Keratinocyte (primary cell): Measurements from ENCODE around the gene DUSP8. TPM values are rescaled to one million over a fixed set of nuclear protein-coding genes. Genes with fewer than 3 reads are reported as not detected.
A peak's percentile ranks its signal among the peaks of the same experiment; 100 is the strongest.
"Not testable (repeated sequence)": the region's sequence is repeated elsewhere in the genome, so short reads cannot be mapped to it uniquely, and the experiment has no call there.

Source experiments
- DNase-seq: peaks from one replicate; pipeline ENCODE4 v3.0.0-alpha.2; 2011; ENCODE audit warnings: low read depth, missing footprints, low spot score
- FAIRE-seq: peaks from 2 replicates; lab custom pipeline; 2011; peaks lifted over from hg19 to GRCh38; lab: Jason Lieb, UNC
- H2AFZ ChIP-seq: 2 replicates; pipeline ENCODE4 v1.6.0; 2012; ENCODE audit warnings: low read length, control low read depth, inconsistent platforms; ENCODE audit not compliant: control insufficient read depth
- H3K27ac ChIP-seq: 2 replicates; pipeline ENCODE4 v1.5.1; 2011; ENCODE audit warnings: low read length; ENCODE audit not compliant: control insufficient read depth, insufficient read depth
- H3K27me3 ChIP-seq: 3 replicates; pipeline ENCODE4 v1.6.0; 2011; ENCODE audit warnings: low read length; ENCODE audit not compliant: control insufficient read depth, insufficient read depth; ENCODE audit errors: extremely low read depth
- H3K36me3 ChIP-seq, 2 experiments: 2 replicates in 1 of 2; 3 replicates in 1 of 2; pipeline ENCODE4 v1.5.1; 2011; ENCODE audit warnings: low read length in 2 of 2, mild to moderate bottlenecking in 1 of 2; ENCODE audit not compliant: control insufficient read depth in 2 of 2, insufficient read depth in 2 of 2; ENCODE audit errors: extremely low read depth in 1 of 2
- H3K4me1 ChIP-seq: 3 replicates; pipeline ENCODE4 v1.5.1; 2011; ENCODE audit warnings: low read length; ENCODE audit not compliant: control insufficient read depth, insufficient read depth; ENCODE audit errors: extremely low read depth
- H3K4me2 ChIP-seq: 3 replicates; pipeline ENCODE4 v1.6.0; 2011; ENCODE audit warnings: low read depth, low read length; ENCODE audit not compliant: control insufficient read depth, insufficient read depth; ENCODE audit errors: extremely low read depth
- H3K4me3 ChIP-seq, 3 experiments: fragments of 200-600 bp in 1 of 3; sonication (generic) in 1 of 3; 2 replicates in 2 of 3; 3 replicates in 1 of 3; pipeline ENCODE4 v1.5.1; 2011 to 2016; ENCODE audit warnings: low read length in 3 of 3, mild to moderate bottlenecking in 3 of 3, control low read depth in 2 of 3, inconsistent platforms in 1 of 3, low read depth in 1 of 3, mixed read lengths in 1 of 3, mixed run types in 1 of 3, moderate library complexity in 1 of 3; ENCODE audit not compliant: control insufficient read depth in 2 of 3, insufficient read depth in 2 of 3; ENCODE audit errors: extremely low read depth in 1 of 3
- H3K79me2 ChIP-seq: 2 replicates; pipeline ENCODE4 v1.6.0; 2012; ENCODE audit warnings: low read length; ENCODE audit not compliant: control insufficient read depth, insufficient read depth
- H3K9ac ChIP-seq: 3 replicates; pipeline ENCODE4 v1.6.0; 2011; ENCODE audit warnings: low read length; ENCODE audit not compliant: control insufficient read depth, insufficient read depth; ENCODE audit errors: extremely low read depth
- H3K9me1 ChIP-seq: 3 replicates; pipeline ENCODE4 v1.6.0; 2011; ENCODE audit warnings: low read length; ENCODE audit not compliant: control insufficient read depth, insufficient read depth; ENCODE audit errors: extremely low read depth
- H3K9me3 ChIP-seq: 2 replicates; pipeline ENCODE4 v1.5.1; 2012; ENCODE audit warnings: low read depth, low read length; ENCODE audit not compliant: control insufficient read depth
- H4K20me1 ChIP-seq: 3 replicates; pipeline ENCODE4 v1.6.0; 2011; ENCODE audit warnings: low read length; ENCODE audit not compliant: control insufficient read depth, insufficient read depth; ENCODE audit errors: extremely low read depth
- EZH2 ChIP-seq: IDR thresholded peaks from one replicate; pipeline ENCODE4 v1.6.1; 2012; ENCODE audit warnings: inconsistent platforms, mild to moderate bottlenecking, low read length, moderate library complexity
- dilution Hi-C: fragments of 300-500 bp; cut with MboI; formaldehyde crosslinking; loops from one replicate; pipeline ENCODE4 v1.7.0; 2020; ENCODE audit warnings: low sequenced_read_pairs; ENCODE audit not compliant: extremely low pct_ligation_motif_present
- polyA plus RNA-seq, 5 experiments: library from polyadenylated mRNA; depleted of rRNA in 3 of 5; stranded (reverse) in 3 of 5; stranded (forward) in 1 of 5; unstranded in 1 of 5; fragments of >200 nt; gene quantifications; 1 replicate in 1 of 5; 2 replicates in 3 of 5; 3 replicates in 1 of 5; pipeline versions ENCODE4 v1.2.1 to v1.2.3, GENCODE V29; 2011 to 2012; ENCODE audit warnings: missing spikeins in 2 of 5, low read depth in 1 of 5, low replicate concordance in 1 of 5
- TF ChIP-seq, protein P1 (sequence below), 3 experiments: IDR thresholded peaks in 1 of 3; conservative IDR thresholded peaks in 1 of 3; optimal IDR thresholded peaks in 1 of 3; 2 replicates in 2 of 3; 3 replicates in 1 of 3; pipeline versions ENCODE3 to v1.5.1; 2011; ENCODE audit warnings: low read length in 3 of 3, mild to moderate bottlenecking in 3 of 3, moderate library complexity in 2 of 3, control low read depth in 1 of 3, inconsistent platforms in 1 of 3; ENCODE audit not compliant: insufficient read depth in 2 of 3; ENCODE audit errors: extremely low read depth in 1 of 3

The DUSP8 gene
- polyA plus RNA-seq, 1 donor (not counting 4 experiments of a cell fraction or from before 2014, with no cell fraction given), result 0.58 TPM

DNA sequence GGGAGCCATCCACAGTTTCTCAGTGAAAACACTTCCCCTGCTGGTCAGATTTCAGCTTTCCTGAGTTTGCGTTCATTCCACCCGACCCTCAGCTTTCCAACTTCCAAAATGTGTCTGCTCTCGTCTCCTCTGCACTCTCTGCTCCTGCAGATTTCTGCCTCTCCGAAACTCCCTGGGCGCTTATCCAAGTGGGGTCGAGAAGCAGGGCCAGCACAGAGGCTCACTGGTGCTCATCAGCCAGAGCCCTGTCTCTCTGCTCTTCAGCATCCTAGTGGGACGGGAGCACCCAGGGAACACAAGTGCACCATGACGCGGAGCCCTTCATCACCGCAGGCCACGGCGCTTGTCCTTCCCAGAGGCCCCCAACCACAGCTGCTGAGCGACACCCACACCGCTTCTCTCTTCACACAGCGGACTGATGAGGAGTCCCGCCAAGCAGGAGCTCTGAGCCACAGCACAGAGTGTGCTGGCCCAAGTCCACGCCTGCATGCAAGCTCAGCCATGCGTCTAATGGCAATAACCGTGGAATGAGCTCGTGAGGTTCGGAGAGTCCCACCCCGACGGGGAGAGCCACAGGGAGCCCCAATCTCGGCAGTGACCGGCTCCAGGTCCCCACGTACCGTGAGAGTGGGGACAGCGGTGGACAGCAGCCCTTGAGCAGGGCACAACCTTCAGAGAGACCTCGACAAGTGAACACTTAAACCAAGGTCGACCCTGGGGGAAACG, 57.6 kb downstream of the DUSP8 start:
- Histone ChIP-seq H3K9ac (peak overlapping the region; percentile 3), H3K4me3 (no peak overlapping the region), H3K27me3 (no peaks in the 10 kb centered on the region), H4K20me1 (peaks cover 53% of the 10 kb centered on the region), H3K27ac (no peak overlapping the region), H3K9me1 (peaks cover 3% of the 10 kb centered on the region), H3K4me2 (no peak overlapping the region), H3K79me2 (peaks cover 73% of the 10 kb centered on the region), H3K9me3 (no peaks in the 10 kb centered on the region), H3K4me1 (peaks cover 14% of the 10 kb centered on the region), H2AFZ (no peak overlapping the region), H3K36me3 (peaks cover 0 to 4% of the 10 kb centered on the region in 2 experiments)
- TF ChIP-seq, protein P1, sequence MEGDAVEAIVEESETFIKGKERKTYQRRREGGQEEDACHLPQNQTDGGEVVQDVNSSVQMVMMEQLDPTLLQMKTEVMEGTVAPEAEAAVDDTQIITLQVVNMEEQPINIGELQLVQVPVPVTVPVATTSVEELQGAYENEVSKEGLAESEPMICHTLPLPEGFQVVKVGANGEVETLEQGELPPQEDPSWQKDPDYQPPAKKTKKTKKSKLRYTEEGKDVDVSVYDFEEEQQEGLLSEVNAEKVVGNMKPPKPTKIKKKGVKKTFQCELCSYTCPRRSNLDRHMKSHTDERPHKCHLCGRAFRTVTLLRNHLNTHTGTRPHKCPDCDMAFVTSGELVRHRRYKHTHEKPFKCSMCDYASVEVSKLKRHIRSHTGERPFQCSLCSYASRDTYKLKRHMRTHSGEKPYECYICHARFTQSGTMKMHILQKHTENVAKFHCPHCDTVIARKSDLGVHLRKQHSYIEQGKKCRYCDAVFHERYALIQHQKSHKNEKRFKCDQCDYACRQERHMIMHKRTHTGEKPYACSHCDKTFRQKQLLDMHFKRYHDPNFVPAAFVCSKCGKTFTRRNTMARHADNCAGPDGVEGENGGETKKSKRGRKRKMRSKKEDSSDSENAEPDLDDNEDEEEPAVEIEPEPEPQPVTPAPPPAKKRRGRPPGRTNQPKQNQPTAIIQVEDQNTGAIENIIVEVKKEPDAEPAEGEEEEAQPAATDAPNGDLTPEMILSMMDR (optimal IDR thresholded peaks at IDR 0.05 in 1 of 3, IDR thresholded peaks at IDR 0.05 in 1 of 3, conservative IDR thresholded peaks at IDR 0.05 in 1 of 3; ENCODE audit: extremely low read depth in 1 of 3, insufficient read depth in 2 of 3, low read length in 3 of 3), result no peak
- TF ChIP-seq EZH2, result no peak
- dilution Hi-C loops, result no loop called here
- no peak for DNase-seq
- no peak for FAIRE-seq

DNA sequence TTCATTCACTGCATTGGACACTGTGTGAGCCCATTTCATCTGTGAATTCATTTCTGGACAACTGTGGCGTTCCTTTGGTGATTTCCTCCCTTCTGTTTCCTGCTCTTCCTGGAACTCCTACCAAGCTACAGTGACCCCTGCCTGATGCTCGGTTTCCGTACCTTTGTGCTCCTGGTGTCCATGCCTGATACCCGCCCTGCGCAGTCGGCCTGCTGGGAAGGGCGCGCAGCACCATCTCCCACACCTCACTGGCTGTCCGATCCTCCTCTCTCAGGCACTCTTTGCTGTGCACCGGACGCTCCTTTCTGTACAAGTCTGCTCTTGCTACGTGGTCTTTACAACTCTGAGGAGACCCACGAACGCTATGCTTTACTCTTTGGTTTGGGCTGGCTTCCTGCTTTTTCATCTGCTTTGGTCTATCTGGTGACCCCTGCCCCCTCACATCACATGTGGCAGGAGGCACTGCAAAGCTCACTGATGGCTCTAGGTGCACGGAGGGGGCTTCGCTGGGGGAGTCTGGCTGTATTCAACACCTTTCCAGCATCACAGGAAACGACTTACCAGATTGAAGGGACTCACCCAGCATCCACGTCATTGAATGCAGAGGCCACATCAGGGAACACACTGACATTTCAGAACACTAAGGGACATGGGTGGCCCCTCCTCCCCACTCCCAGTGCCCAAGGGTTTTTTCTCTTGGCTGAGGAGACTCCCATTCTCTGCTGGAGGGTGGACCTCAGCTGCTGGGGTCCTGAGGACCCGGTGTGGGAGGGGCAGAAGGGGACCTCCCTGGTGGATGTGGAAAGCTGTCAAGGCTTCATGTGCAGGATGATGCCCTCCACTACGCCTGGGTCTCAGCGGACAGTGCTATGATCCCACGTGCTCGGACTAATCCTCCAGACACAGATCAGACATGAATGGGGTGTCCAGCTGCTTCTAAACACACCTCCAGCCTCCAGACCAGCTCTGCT, 58.5 kb downstream of the DUSP8 start:
- no peak overlapping the region for H3K9ac ChIP-seq
- H3K4me1 ChIP-seq, result peaks cover 14% of the 10 kb centered on the region
- DNase-seq, result no peak
- dilution Hi-C loops, result no loop called here
- TF ChIP-seq, protein P1 (optimal IDR thresholded peaks at IDR 0.05 in 1 of 3, IDR thresholded peaks at IDR 0.05 in 1 of 3, conservative IDR thresholded peaks at IDR 0.05 in 1 of 3; ENCODE audit: extremely low read depth in 1 of 3, insufficient read depth in 2 of 3, low read length in 3 of 3), result no peak
- TF ChIP-seq EZH2, result no peak
- no peaks in the 10 kb centered on the region for H3K27me3 ChIP-seq
- no peaks in the 10 kb centered on the region for H3K9me3 ChIP-seq
- no peak overlapping the region for H3K27ac ChIP-seq
- no peak for FAIRE-seq
- no peak overlapping the region for H3K4me2 ChIP-seq
- H2AFZ ChIP-seq, result no peak overlapping the region
- no peak overlapping the region for H3K4me3 ChIP-seq
- peaks cover 0 to 4% of the 10 kb centered on the region in 2 experiments for H3K36me3 ChIP-seq
- H3K79me2 ChIP-seq, result peaks cover 73% of the 10 kb centered on the region
- H4K20me1 ChIP-seq, result peaks cover 52% of the 10 kb centered on the region
- H3K9me1 ChIP-seq, result peaks cover 3% of the 10 kb centered on the region

DNA sequence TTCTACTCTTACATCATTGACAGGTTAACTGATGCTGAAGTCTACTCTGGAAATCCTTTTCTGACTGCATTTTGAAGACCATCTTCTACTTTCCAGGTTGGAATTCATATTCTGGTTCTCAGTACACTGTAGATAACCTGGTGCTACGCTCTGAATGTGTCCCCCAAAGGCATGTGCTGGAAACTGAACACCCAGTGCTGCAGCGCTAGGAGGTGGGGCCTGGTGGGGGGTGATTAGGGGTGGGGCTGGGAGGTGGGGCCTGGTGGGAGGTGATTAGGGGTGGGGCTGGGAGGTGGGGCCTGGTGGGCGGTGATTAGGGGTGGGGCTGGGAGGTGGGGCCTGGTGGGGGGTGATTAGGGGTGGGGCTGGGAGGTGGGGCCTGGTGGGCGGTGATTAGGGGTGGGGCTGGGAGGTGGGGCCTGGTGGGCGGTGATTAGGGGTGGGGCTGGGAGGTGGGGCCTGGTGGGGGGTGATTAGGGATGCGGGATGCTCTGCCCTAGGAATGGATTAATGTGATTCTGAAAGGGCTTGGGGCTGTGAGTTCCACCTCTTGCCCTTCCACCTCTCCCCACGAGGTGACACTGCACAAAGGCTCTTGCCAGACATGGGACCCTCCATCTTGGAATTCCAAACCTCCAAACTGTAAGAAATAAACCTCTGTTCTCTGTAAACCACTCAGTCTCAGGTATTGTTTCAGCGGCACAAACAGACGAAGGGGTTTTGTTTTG, 59.4 kb downstream of the DUSP8 start:
- H3K4me1 ChIP-seq, result peaks cover 14% of the 10 kb centered on the region
- FAIRE-seq, H3K36me3 ChIP-seq, H3K9ac ChIP-seq, H3K9me3 ChIP-seq, H3K9me1 ChIP-seq, H3K4me2 ChIP-seq, dilution Hi-C loops, H2AFZ ChIP-seq, H3K27me3 ChIP-seq, DNase-seq, H3K27ac ChIP-seq, H3K4me3 ChIP-seq: not testable (repeated sequence)
- H4K20me1 ChIP-seq, result peaks cover 55% of the 10 kb centered on the region
- H3K79me2 ChIP-seq, result peaks cover 68% of the 10 kb centered on the region
